Sigmoid colon (tissue), 7 donors: Measurements from ENCODE around the gene ZFHX3. TPM values are rescaled to one million over a fixed set of nuclear protein-coding genes. Genes with fewer than 3 reads are reported as not detected.

Experiments
- DNase-seq: peaks from one replicate; pipeline ENCODE4 v3.0.0-alpha.2; 2019
- H3K27ac ChIP-seq, 4 donors: fragments of 200-600 bp; sonication (generic); one replicate each; pipeline ENCODE4 v1.5.1; 2016 to 2019; ENCODE audit warnings: mild to moderate bottlenecking in 1 of 4
- H3K27me3 ChIP-seq, 3 donors: fragments of 200-600 bp; sonication (generic); one replicate each; pipeline ENCODE4 v1.5.1; 2019; ENCODE audit warnings: mild to moderate bottlenecking in 1 of 3
- H3K36me3 ChIP-seq, 4 donors: fragments of 200-600 bp; sonication (generic); one replicate each; pipeline ENCODE4 v1.5.1; 2016 to 2019
- H3K4me1 ChIP-seq, 4 donors: fragments of 200-600 bp; sonication (generic); one replicate each; pipeline ENCODE4 v1.5.1; 2017 to 2019
- H3K4me3 ChIP-seq, 4 donors: fragments of 200-600 bp; sonication (generic); one replicate each; pipeline ENCODE4 v1.5.1; 2017 to 2019; ENCODE audit warnings: mild to moderate bottlenecking in 2 of 4, moderate library complexity in 1 of 4
- H3K9me3 ChIP-seq, 4 donors: fragments of 200-600 bp in 3 of 4; sonication (generic) in 3 of 4; one replicate each; pipeline versions ENCODE4 v1.5.1 to v1.6.1; 2013 to 2019
- CTCF ChIP-seq, 4 experiments: fragments of 450-650 bp in 3 of 4; fragments of 200-600 bp in 1 of 4; IDR thresholded peaks; one replicate each; pipeline ENCODE4 v1.5.1; 2016 to 2019; ENCODE audit warnings: antibody characterized with exemption in 4 of 4, mild to moderate bottlenecking in 3 of 4, moderate library complexity in 2 of 4
- EP300 ChIP-seq, 4 donors: sonication (generic); formaldehyde crosslinking; IDR thresholded peaks; one replicate each; pipeline ENCODE4 v1.6.1; 2017; ENCODE audit warnings: antibody characterized with exemption in 4 of 4
- POLR2A ChIP-seq, 2 donors: fragments of 450-650 bp; IDR thresholded peaks; one replicate each; pipeline ENCODE4 v1.6.1; 2016; ENCODE audit warnings: antibody characterized with exemption in 2 of 2, mild to moderate bottlenecking in 2 of 2, moderate library complexity in 2 of 2
- POLR2AphosphoS5 ChIP-seq, 4 donors: sonication (generic); formaldehyde crosslinking; IDR thresholded peaks; one replicate each; pipeline ENCODE4 v1.6.1; 2017; ENCODE audit warnings: antibody characterized with exemption in 4 of 4
- WGBS, 2 donors: extraction: QIAGEN DNeasy Blood & Tissue Kit; methylation state at CpG; one replicate each; pipeline ENCODE4 v1.1.7; 2013; 5-methylcytosine and 5-hydroxymethylcytosine counted together
- intact Hi-C: fragments of 100-400 bp; cut with DNase I; formaldehyde crosslinking; loops from one replicate; pipeline ENCODE4 v1.15.1; 2023
- polyA plus RNA-seq, 3 donors: library from polyadenylated mRNA; stranded (reverse); fragments of 200-250 nt; gene quantifications; one replicate each; pipeline ENCODE4 v1.2.3, GENCODE V29; 2013
- total RNA-seq, 4 donors: library from RNA; depleted of rRNA; stranded (reverse); fragments of >200 nt; gene quantifications; one replicate each; pipeline ENCODE4 v1.1.0, GENCODE V29; 2016
- donor health status: healthy with polysubstance abuse.
- donor health status: Bipolar disorder and iron deficiency.
- donor health status: healthy.

ZFHX3 gene
- total and polyA plus RNA-seq, 7 donors: 0.69 to 38.8 (median 17.8) TPM

GRCh38 chr16:72858665-72859493 lies 189.0 kb downstream of the ZFHX3 start:
- Histone ChIP-seq H3K27me3 (no peaks in the 10 kb centered on the region), H3K27ac (peak overlapping the region; percentile 34 to 80 (median 64)), H3K4me3 (peak overlapping the region in 2 of 4 donors; percentile 1 to 2), H3K9me3 (no peaks in the 10 kb centered on the region), H3K4me1 (peaks cover 0 to 34% (median 23%) of the 10 kb centered on the region in 4 donors), H3K36me3 (no peaks in the 10 kb centered on the region)
- intact Hi-C loops: no loop called here
- 81 to 88% methylated on average over 21 of the region's 21 CpGs for WGBS, 2 donors
- TF ChIP-seq POLR2AphosphoS5 (IDR thresholded peaks at IDR 0.05): no peak
- TF ChIP-seq POLR2A (IDR thresholded peaks at IDR 0.05): no peak
- no peak for TF ChIP-seq EP300 (IDR thresholded peaks at IDR 0.05)
- no peak for TF ChIP-seq CTCF (IDR thresholded peaks at IDR 0.05)
- DNase-seq: no peak

GRCh38 chr16:72857834-72858664 lies 189.9 kb downstream of the ZFHX3 start:
- no peak for TF ChIP-seq CTCF (IDR thresholded peaks at IDR 0.05)
- TF ChIP-seq EP300 (IDR thresholded peaks at IDR 0.05): no peak
- TF ChIP-seq POLR2A (IDR thresholded peaks at IDR 0.05): no peak
- TF ChIP-seq POLR2AphosphoS5 (IDR thresholded peaks at IDR 0.05): no peak
- 83 to 88% methylated on average over 14 of the region's 14 CpGs for WGBS, 2 donors
- Histone ChIP-seq H3K4me1 (peaks cover 0 to 34% (median 23%) of the 10 kb centered on the region in 4 donors), H3K4me3 (peak overlapping the region in 2 of 4 donors; percentile 1 to 2), H3K36me3 (no peaks in the 10 kb centered on the region), H3K9me3 (no peaks in the 10 kb centered on the region), H3K27me3 (no peaks in the 10 kb centered on the region), H3K27ac (peak overlapping the region; percentile 34 to 80 (median 64))
- intact Hi-C loops: no loop called here
- DNase-seq: no peak

- H3K4me3 ChIP-seq: no peak overlapping the region
- TF ChIP-seq CTCF (IDR thresholded peaks at IDR 0.05) (no peak), POLR2AphosphoS5 (IDR thresholded peaks at IDR 0.05) (no peak), EP300 (IDR thresholded peaks at IDR 0.05) (no peak), POLR2A (IDR thresholded peaks at IDR 0.05) (no peak)
- 91% methylated on average over 1 of the region's 1 CpG for WGBS, 2 donors
- H3K27ac ChIP-seq: no peak overlapping the region
- H3K27me3 ChIP-seq: no peaks in the 10 kb centered on the region
- DNase-seq: no peak
- intact Hi-C loops: no loop called here
- no peaks in the 10 kb centered on the region for H3K9me3 ChIP-seq
- H3K4me1 ChIP-seq: peaks cover 0 to 34% (median 23%) of the 10 kb centered on the region in 4 donors
- no peaks in the 10 kb centered on the region for H3K36me3 ChIP-seq
Observed at GRCh38 chr16:72856797-72857196, 191.1 kb downstream of the ZFHX3 start.

- TF ChIP-seq CTCF (IDR thresholded peaks at IDR 0.05) (no peak), POLR2A (IDR thresholded peaks at IDR 0.05) (no peak), POLR2AphosphoS5 (IDR thresholded peaks at IDR 0.05) (no peak), EP300 (IDR thresholded peaks at IDR 0.05) (no peak)
- Histone ChIP-seq H3K4me3 (no peak overlapping the region), H3K27me3 (no peaks in the 10 kb centered on the region), H3K4me1 (peaks cover 0 to 39% (median 31%) of the 10 kb centered on the region in 4 donors), H3K36me3 (no peaks in the 10 kb centered on the region), H3K27ac (no peak overlapping the region), H3K9me3 (no peaks in the 10 kb centered on the region)
- no peak for DNase-seq
- 87 to 88% methylated on average over 11 of the region's 11 CpGs for WGBS, 2 donors
- intact Hi-C loops: loop anchor here (5.0 kb wide), 1 partner anchor 63 kb away; no protein-coding TSS in a partner anchor
Observed at GRCh38 chr16:72854267-72854959, 193.5 kb downstream of the ZFHX3 start.
